KMS-11 (cell line): ENCODE results near the gene MMP24.

Experiments used
- H2AFZ ChIP-seq: fragments of 200-600 bp; sonication (generic); 2 replicates; pipeline ENCODE4 v1.6.1; 2016; ENCODE audit warnings: antibody characterized with exemption, mixed run types, low read depth
- H3K27ac ChIP-seq: fragments of 200-600 bp; sonication (generic); 2 replicates; pipeline ENCODE4 v1.6.1; 2016; ENCODE audit warnings: mild to moderate bottlenecking, mixed run types
- H3K27me3 ChIP-seq: fragments of 200-600 bp; sonication (generic); 2 replicates; pipeline ENCODE4 v1.6.1; 2017; ENCODE audit warnings: mild to moderate bottlenecking, low read depth, mixed run types, moderate library complexity; ENCODE audit not compliant: insufficient read depth
- H3K36me3 ChIP-seq: fragments of 200-600 bp; sonication (generic); 2 replicates; pipeline ENCODE4 v1.6.1; 2017; ENCODE audit warnings: mild to moderate bottlenecking, mixed run types; ENCODE audit not compliant: insufficient read depth
- H3K4me1 ChIP-seq: fragments of 200-600 bp; sonication (generic); 2 replicates; pipeline ENCODE4 v1.6.1; 2016; ENCODE audit warnings: mild to moderate bottlenecking, low read depth, mixed run types; ENCODE audit not compliant: poor library complexity, severe bottlenecking
- H3K4me2 ChIP-seq: fragments of 200-600 bp; sonication (generic); 2 replicates; pipeline ENCODE4 v1.7.0; 2016; ENCODE audit warnings: mild to moderate bottlenecking, mixed run types
- H3K4me3 ChIP-seq: fragments of 200-600 bp; sonication (generic); IDR thresholded peaks from 2 replicates; pipeline ENCODE4 v1.6.1; 2017; ENCODE audit warnings: low read depth, low read length, mixed read lengths; ENCODE audit not compliant: insufficient read depth
- H3K79me2 ChIP-seq: fragments of 200-600 bp; sonication (generic); 2 replicates; pipeline ENCODE4 v1.6.1; 2016; ENCODE audit warnings: low read depth, mixed run types; ENCODE audit not compliant: insufficient read depth
- H3K9ac ChIP-seq: fragments of 200-600 bp; sonication (generic); 2 replicates; pipeline ENCODE4 v1.6.1; 2016; ENCODE audit warnings: mild to moderate bottlenecking, mixed run types
- H4K20me1 ChIP-seq: fragments of 200-600 bp; sonication (generic); 2 replicates; pipeline ENCODE4 v1.6.1; 2016; ENCODE audit warnings: mild to moderate bottlenecking, mixed run types; ENCODE audit not compliant: insufficient read depth
- CTCF ChIP-seq: fragments of 200-600 bp; sonication (generic); conservative IDR thresholded peaks from 2 replicates; pipeline ENCODE4 v1.6.1; 2017; ENCODE audit warnings: low read depth, mild to moderate bottlenecking, antibody characterized with exemption, low read length, moderate library complexity, mixed read lengths

Gene MMP24

DNA sequence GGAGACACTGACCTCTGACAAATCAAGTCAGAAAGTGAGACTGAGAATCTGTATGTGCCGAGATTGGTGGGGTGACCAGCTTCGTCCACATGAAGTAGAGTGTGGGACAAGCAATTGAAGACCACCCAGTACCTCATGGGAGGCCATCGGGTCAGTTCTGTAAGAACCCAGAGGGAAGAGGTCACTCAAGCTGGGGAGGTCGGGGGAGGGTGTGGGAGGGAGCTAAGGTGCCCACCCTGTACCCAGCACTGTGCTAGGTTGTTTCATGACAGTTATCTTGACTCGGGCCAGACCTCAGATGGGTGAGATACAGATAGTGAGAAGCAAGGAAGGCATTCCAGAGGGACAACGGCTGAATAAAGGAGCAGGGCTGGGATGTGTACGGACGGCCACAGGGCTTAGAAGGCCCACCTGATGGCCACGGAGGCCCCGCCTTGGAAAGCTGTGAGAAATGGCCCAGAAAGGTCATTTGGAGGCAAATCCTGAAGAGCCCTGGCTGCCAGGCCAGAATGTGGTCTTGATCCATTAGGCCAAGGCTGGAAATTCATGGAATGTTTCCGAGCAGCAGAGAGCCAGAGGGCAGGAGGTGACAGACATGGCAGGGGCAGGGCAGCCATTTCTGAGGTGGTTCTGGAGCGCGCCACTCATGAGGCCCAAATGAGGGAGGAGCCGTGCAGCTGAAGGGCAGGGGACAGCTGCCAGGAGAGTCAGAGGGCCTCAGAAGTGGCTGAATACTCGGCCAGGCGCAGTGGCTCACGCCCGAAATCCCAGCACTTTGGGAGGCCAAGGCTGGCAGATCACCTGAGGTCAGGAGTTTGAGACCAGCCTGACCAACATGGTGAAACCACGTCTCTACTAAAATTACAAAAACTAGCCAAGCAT is 43.8 kb downstream of the MMP24 start:
- no peaks in the 10 kb centered on the region for H3K36me3 ChIP-seq
- H2AFZ ChIP-seq = no peak overlapping the region
- H3K4me3 ChIP-seq = no peak overlapping the region
- no peak overlapping the region for H3K4me2 ChIP-seq
- H3K79me2 ChIP-seq = no peaks in the 10 kb centered on the region
- H3K27ac ChIP-seq = no peak overlapping the region
- no peaks in the 10 kb centered on the region for H4K20me1 ChIP-seq
- H3K9ac ChIP-seq = no peak overlapping the region
- H3K27me3 ChIP-seq = no peaks in the 10 kb centered on the region
- no peak for TF ChIP-seq CTCF
- no peaks in the 10 kb centered on the region for H3K4me1 ChIP-seq

DNA sequence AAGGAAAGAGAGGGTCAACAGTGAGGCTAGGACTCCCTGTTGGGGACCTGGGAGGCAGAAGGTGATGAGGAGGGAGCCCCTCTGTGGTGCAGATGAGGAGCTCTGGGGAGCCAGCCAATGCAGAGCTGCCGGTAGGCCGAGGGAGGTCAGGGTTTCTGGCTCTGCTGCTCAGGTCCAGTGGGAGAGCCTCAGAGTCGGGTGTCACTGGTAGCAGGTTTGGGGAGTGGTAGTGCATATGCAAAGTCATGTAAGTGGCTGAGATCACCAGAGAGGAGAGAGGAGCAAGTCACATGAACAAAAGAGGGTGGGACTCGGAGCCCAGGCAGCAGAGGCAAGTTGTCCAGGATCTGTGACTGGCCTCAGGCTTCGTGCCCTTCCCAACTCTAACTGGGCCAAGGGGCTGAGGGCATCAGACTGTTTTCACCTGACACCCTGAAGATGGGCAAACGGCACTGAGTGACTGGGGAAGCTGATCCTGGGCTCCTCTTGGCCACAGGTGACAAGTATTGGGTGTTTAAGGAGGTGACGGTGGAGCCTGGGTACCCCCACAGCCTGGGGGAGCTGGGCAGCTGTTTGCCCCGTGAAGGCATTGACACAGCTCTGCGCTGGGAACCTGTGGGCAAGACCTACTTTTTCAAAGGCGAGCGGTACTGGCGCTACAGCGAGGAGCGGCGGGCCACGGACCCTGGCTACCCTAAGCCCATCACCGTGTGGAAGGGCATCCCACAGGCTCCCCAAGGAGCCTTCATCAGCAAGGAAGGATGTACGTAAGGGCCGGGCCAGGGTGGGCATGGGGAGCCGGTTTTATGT is 44.8 kb downstream of the MMP24 start:
- Histone ChIP-seq H3K4me2 (no peak overlapping the region), H3K36me3 (no peaks in the 10 kb centered on the region), H3K79me2 (peaks cover under 1% of the 10 kb centered on the region; the same call in 1 of the 2 replicates), H2AFZ (no peak overlapping the region), H3K9ac (no peak overlapping the region), H3K4me3 (no peak overlapping the region), H3K27ac (no peak overlapping the region), H3K27me3 (no peaks in the 10 kb centered on the region), H4K20me1 (no peaks in the 10 kb centered on the region), H3K4me1 (peaks cover 2% of the 10 kb centered on the region)
- TF ChIP-seq CTCF = no peak

- Histone ChIP-seq H3K4me1 (peaks cover 8% of the 10 kb centered on the region), H3K9ac (no peak overlapping the region), H4K20me1 (no peaks in the 10 kb centered on the region), H3K79me2 (peaks cover 5% of the 10 kb centered on the region; the same call in 1 of the 2 replicates), H3K4me3 (no peak overlapping the region), H2AFZ (no peak overlapping the region), H3K27ac (no peak overlapping the region), H3K36me3 (no peaks in the 10 kb centered on the region), H3K27me3 (no peaks in the 10 kb centered on the region), H3K4me2 (no peak overlapping the region)
- no peak for TF ChIP-seq CTCF
These were observed 45.4 kb downstream of the MMP24 start for GRCh38 chr20:35271904-35272303.

GRCh38 chr20:35273449-35274171 is 47.1 kb downstream of the MMP24 start:
- Histone ChIP-seq H3K4me3 (no peak overlapping the region), H3K79me2 (peaks cover 5% of the 10 kb centered on the region; the same call in 1 of the 2 replicates), H3K9ac (no peak overlapping the region), H3K36me3 (peaks cover 4% of the 10 kb centered on the region; the same call in 1 of the 2 replicates), H3K4me2 (no peak overlapping the region), H2AFZ (no peak overlapping the region), H3K27ac (no peak overlapping the region), H3K4me1 (peaks cover 9% of the 10 kb centered on the region), H3K27me3 (no peaks in the 10 kb centered on the region), H4K20me1 (no peaks in the 10 kb centered on the region)
- no peak for TF ChIP-seq CTCF
